DND-41 (cell line): ENCODE measurements around the gene ZNF761.

Experiments
- ATAC-seq: fragments of 200-7000 bp; cut with Tn5 transposase; 3 replicates; pipeline ENCODE4 v1.9.1; 2021; ENCODE audit warnings: low read depth; ENCODE audit not compliant: insufficient read depth
- DNase-seq: peaks from one replicate; pipeline ENCODE4 v3.0.0-alpha.2; 2020
- H2AFZ ChIP-seq: 2 replicates; pipeline ENCODE4 v1.6.0; 2012; ENCODE audit warnings: low read depth, low read length
- H3K27ac ChIP-seq: 2 replicates; pipeline ENCODE4 v1.5.1; 2012; ENCODE audit warnings: low read length, inconsistent platforms
- H3K27me3 ChIP-seq: fragments of 200-600 bp; sonication (generic); 2 replicates; pipeline ENCODE4 v1.6.0; 2012; ENCODE audit warnings: low read length, mild to moderate bottlenecking, inconsistent platforms; ENCODE audit not compliant: insufficient read depth, poor library complexity
- H3K36me3 ChIP-seq: 2 replicates; pipeline ENCODE4 v1.5.1; 2012; ENCODE audit warnings: low read length, inconsistent platforms; ENCODE audit not compliant: insufficient read depth
- H3K4me1 ChIP-seq: 2 replicates; pipeline ENCODE4 v1.5.1; 2012; ENCODE audit warnings: mild to moderate bottlenecking, low read length; ENCODE audit not compliant: insufficient read depth
- H3K4me2 ChIP-seq: 2 replicates; pipeline ENCODE4 v1.6.0; 2012; ENCODE audit warnings: mild to moderate bottlenecking, moderate library complexity, low read length, inconsistent platforms; ENCODE audit not compliant: insufficient read depth
- H3K4me3 ChIP-seq, 2 experiments: fragments of 200-600 bp in 1 of 2; shearing (Covaris generic) in 1 of 2; 2 replicates each; pipeline ENCODE4 v1.5.1; 2012 to 2016; ENCODE audit warnings: inconsistent platforms in 2 of 2, low read length in 2 of 2, mild to moderate bottlenecking in 2 of 2, low read depth in 1 of 2, moderate library complexity in 1 of 2
- H3K79me2 ChIP-seq: 2 replicates; pipeline ENCODE4 v1.6.0; 2012; ENCODE audit warnings: low read length, inconsistent platforms; ENCODE audit not compliant: insufficient read depth
- H3K9ac ChIP-seq: 2 replicates; pipeline ENCODE4 v1.6.0; 2012; ENCODE audit warnings: low read depth, mild to moderate bottlenecking, inconsistent platforms, low read length, moderate library complexity
- H3K9me3 ChIP-seq: 2 replicates; pipeline ENCODE4 v1.5.1; 2012; ENCODE audit warnings: low read length, moderate library complexity, mild to moderate bottlenecking, inconsistent platforms; ENCODE audit not compliant: insufficient read depth, severe bottlenecking
- H4K20me1 ChIP-seq: 2 replicates; pipeline ENCODE4 v1.6.0; 2012; ENCODE audit warnings: low read length; ENCODE audit not compliant: insufficient read depth
- CTCF ChIP-seq: IDR thresholded peaks from 2 replicates; pipeline ENCODE4 v1.5.1; 2012; ENCODE audit warnings: borderline replicate concordance, low read length, moderate library complexity, mild to moderate bottlenecking; ENCODE audit not compliant: poor library complexity, severe bottlenecking; ENCODE audit errors: extremely low read depth
- EZH2 ChIP-seq: IDR thresholded peaks from 3 replicates; pipeline ENCODE4 v1.6.1; 2012; ENCODE audit warnings: borderline replicate concordance, low read depth, mild to moderate bottlenecking, moderate library complexity, low read length, inconsistent platforms; ENCODE audit not compliant: severe bottlenecking

ZNF761 gene

DNA sequence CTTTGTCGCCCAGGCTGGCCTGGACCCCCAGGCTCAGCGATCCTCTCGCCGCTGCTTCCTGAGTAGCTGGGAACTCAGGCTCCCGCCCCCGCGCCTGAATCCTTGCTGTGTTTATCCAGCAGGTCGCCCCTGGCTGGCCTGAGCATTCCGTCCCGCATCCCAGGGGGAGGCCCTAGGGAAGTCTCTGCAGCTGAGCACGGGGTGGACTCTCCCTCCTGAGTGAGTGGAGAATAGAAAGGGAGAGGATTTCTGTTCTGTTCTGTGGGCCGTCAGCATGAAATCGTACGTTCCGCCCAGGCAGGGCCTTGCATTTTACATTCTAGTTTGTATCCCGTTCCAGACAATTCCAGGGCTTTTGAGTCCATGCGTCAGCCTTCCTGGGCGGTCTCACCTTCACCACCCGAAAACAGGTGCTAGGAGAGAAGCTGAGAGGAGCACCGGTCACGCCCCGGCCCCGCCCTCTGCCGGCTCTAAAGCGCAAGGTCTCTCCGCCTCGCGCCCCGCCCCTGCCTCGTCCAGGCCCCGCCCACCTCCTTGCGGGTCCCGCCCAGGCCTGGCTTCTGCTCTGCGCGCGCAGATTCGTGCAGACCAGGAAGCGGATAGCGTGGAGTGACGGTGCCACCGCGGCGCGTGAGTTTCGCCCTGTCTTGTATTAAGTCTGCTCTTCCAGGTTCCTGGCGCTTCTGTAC is at the start of gene ZNF761:
Gene ZNF761, plus strand, starts transcription at position 586 of the 689 bp plus-strand sequence. CDS start 15,285 bp downstream, outside the sequence.
- peaks cover 32% of the 10 kb centered on the region for H3K79me2 ChIP-seq
- no peaks in the 10 kb centered on the region for H3K9me3 ChIP-seq
- H3K9ac ChIP-seq = peak within 1 kb of the TSS; percentile 77
- no peaks in the 10 kb centered on the region for H3K27me3 ChIP-seq
- H3K4me1 ChIP-seq = peaks cover 19% of the 10 kb centered on the region
- H3K36me3 ChIP-seq = peaks cover 29% of the 10 kb centered on the region
- peak; percentile 97 for ATAC-seq
- peak; percentile 96 for DNase-seq
- peak within 1 kb of the TSS; percentile 92 for H2AFZ ChIP-seq
- H4K20me1 ChIP-seq = no peaks in the 10 kb centered on the region
- H3K4me2 ChIP-seq = peak within 1 kb of the TSS; percentile 85
- TF ChIP-seq EZH2 = no peak
- TF ChIP-seq CTCF = peak; percentile 41
- H3K4me3 ChIP-seq = peak within 1 kb of the TSS; percentile 75 to 89
- H3K27ac ChIP-seq = peak within 1 kb of the TSS; percentile 77

DNA sequence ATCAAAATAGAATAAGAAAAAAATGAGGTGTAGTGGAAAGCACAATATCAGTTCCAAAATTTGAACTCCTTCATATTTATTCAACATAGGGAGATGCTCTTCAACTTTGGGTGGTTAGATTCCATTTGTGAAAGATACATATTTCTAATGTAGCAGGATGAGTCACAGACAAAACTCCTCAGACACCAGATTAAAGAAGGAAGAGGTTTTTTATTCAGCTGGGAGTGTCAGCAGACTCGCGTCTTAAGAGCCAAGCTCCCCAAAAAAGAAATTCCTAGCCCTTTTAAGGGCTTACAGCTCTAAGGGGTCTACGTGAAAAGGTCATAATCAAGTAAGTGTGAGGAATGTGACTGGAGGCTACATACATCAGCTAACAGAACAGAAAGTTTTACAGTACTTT is 43.6 kb upstream of the ZNF761 start:
- TF ChIP-seq EZH2 (no peak), CTCF (no peak)
- Histone ChIP-seq H3K36me3 (no peaks in the 10 kb centered on the region), H3K9me3 (no peaks in the 10 kb centered on the region), H4K20me1 (no peaks in the 10 kb centered on the region), H3K27me3 (no peaks in the 10 kb centered on the region), H3K79me2 (no peaks in the 10 kb centered on the region), H2AFZ (no peak overlapping the region), H3K9ac (no peak overlapping the region), H3K4me3 (no peak overlapping the region), H3K27ac (no peak overlapping the region), H3K4me2 (no peak overlapping the region), H3K4me1 (no peaks in the 10 kb centered on the region)
- ATAC-seq = no peak
- no peak for DNase-seq

DNA sequence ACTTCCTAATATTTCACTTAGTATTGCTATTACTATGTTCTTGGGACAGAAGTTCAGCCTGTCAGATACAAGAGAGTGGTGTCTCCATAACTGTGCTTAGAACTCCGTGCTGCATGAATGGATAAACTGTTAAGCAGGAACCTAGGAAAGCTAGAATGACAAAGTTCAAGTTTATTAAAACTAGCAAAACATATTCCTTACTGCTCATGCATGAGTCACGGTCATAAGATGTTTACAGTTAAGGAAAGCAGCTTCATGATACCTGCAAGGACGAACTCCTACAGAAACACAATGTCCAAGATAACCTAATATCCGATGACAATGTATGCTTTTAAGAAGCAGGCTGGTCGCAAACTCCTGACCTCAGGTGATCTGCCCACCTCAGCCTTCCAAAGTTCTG is 42.9 kb upstream of the ZNF761 start:
- no peaks in the 10 kb centered on the region for H3K9me3 ChIP-seq
- H3K79me2 ChIP-seq = no peaks in the 10 kb centered on the region
- H3K27me3 ChIP-seq = no peaks in the 10 kb centered on the region

More for the DNA sequence above, 42.9 kb upstream of the ZNF761 start:
- no peak overlapping the region for H3K27ac ChIP-seq
- ATAC-seq (no peak), DNase-seq (no peak)
- H3K4me1 ChIP-seq = no peaks in the 10 kb centered on the region
- H3K4me2 ChIP-seq = no peak overlapping the region
- no peak overlapping the region for H3K4me3 ChIP-seq
- H3K9ac ChIP-seq = no peak overlapping the region
- no peak for TF ChIP-seq CTCF
- TF ChIP-seq EZH2 = no peak
- no peaks in the 10 kb centered on the region for H3K36me3 ChIP-seq
- no peak overlapping the region for H2AFZ ChIP-seq
- H4K20me1 ChIP-seq = no peaks in the 10 kb centered on the region
